Peyer's patch (tissue), 4 donors: ENCODE results near the gene CFAP97D2.

Experiments
- POLR2A ChIP-seq, 2 donors: fragments of 450-650 bp; IDR thresholded peaks; one replicate each; pipeline ENCODE4 v1.5.1; 2017; ENCODE audit warnings: antibody characterized with exemption in 2 of 2, mild to moderate bottlenecking in 2 of 2, moderate library complexity in 2 of 2
- TF ChIP-seq, protein P1 (sequence below), 6 experiments: fragments of 450-650 bp in 4 of 6; fragments of 200-600 bp in 2 of 6; sonication (generic) in 1 of 6; IDR thresholded peaks; one replicate each; pipeline ENCODE4 v1.5.1; 2017 to 2019; ENCODE audit warnings: antibody characterized with exemption in 6 of 6, mild to moderate bottlenecking in 3 of 6, moderate library complexity in 1 of 6

DNA sequence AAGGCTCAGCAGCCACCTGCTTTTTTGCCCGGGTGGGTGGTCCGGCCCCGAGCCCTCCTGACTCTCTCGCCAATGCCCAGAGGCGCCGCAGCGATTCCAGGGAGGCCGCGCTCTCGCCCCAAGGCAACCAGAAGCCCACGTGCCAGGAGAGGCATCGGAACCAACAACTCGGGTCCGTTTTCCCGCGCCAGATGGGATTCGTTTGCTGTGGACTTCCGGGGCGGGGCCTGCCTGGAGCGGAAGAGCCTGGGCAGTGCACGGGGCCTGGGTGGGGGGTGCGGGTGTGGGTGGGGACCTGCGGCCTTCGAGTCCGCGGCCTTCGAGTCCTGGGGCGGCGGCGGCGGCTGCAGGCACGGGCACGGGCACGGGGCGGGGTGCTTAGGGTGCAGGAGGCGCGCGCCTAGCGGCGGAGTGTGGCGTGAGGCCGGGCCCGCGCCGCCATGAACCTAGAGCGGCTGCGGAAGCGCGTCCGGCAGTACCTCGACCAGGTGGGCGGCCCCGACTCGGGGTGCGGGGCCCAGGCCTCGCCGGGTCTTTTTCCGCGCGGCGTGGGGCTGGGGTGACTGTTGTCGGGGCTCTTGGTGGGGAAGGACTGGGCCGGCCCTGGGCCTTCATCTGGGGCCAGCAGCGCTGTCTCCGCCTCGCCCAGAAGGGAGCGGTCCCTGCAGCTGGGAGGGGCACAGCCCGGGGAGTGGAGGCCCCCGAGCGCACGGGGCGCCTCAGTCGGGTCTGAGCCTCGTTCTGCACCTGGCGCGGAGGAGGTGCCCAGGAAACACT, 55.8 kb downstream of the CFAP97D2 start, which contains the start of gene CDC16:
- TF ChIP-seq, protein P1, sequence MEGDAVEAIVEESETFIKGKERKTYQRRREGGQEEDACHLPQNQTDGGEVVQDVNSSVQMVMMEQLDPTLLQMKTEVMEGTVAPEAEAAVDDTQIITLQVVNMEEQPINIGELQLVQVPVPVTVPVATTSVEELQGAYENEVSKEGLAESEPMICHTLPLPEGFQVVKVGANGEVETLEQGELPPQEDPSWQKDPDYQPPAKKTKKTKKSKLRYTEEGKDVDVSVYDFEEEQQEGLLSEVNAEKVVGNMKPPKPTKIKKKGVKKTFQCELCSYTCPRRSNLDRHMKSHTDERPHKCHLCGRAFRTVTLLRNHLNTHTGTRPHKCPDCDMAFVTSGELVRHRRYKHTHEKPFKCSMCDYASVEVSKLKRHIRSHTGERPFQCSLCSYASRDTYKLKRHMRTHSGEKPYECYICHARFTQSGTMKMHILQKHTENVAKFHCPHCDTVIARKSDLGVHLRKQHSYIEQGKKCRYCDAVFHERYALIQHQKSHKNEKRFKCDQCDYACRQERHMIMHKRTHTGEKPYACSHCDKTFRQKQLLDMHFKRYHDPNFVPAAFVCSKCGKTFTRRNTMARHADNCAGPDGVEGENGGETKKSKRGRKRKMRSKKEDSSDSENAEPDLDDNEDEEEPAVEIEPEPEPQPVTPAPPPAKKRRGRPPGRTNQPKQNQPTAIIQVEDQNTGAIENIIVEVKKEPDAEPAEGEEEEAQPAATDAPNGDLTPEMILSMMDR (IDR thresholded peaks at IDR 0.05): peak in 4 of 6 experiments; percentile 25 to 65 (median 64)
- peak; percentile 47 to 77 for TF ChIP-seq POLR2A (IDR thresholded peaks at IDR 0.05)
